C4-2B (cell line): ENCODE data around the gene MR1.

Source experiments
- H3K27ac ChIP-seq: fragments of 450-650 bp; 2 replicates; pipeline ENCODE4 v1.5.1; 2017
- CTCF ChIP-seq: fragments of 450-650 bp; conservative IDR thresholded peaks from 2 replicates; pipeline ENCODE4 v1.5.1; 2017; ENCODE audit warnings: mild to moderate bottlenecking
- ZFX ChIP-seq: fragments of 450-650 bp; IDR thresholded peaks from 2 replicates; pipeline ENCODE4 v1.6.1; 2017

The MR1 gene

GRCh38 chr1:181101581-181102226 is 67.9 kb downstream of the MR1 start:
- TF ChIP-seq ZFX: no peak
- no peak for TF ChIP-seq CTCF
- H3K27ac ChIP-seq: peak overlapping the region; percentile 14

- TF ChIP-seq ZFX (no peak), CTCF (no peak)
- H3K27ac ChIP-seq: no peak overlapping the region
Measured at GRCh38 chr1:181102841-181103240, 69.1 kb downstream of the MR1 start.

DNA sequence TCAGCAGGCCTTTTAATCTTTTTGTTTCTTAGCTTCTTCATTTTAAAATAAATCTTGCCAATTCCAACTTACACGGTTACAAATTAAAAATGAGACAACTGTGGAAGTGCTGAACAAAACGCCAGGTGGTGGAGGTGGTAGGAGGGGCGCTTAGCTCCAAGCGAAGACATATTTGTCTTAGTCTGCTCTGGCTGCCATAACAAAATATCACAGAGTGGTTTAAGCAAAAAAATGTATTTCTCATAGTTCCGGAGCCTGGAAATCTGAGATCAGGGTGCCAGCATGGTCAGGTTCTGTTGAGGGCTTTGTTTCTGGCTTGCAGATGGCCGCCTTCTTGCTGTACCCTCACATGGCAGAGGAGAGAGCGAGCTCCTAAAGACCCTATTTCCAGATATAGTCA is 69.6 kb downstream of the MR1 start:
- no peak overlapping the region for H3K27ac ChIP-seq
- TF ChIP-seq CTCF (no peak), ZFX (no peak)

- TF ChIP-seq ZFX: no peak
- no peak for TF ChIP-seq CTCF
- peak overlapping the region; percentile 83 for H3K27ac ChIP-seq
Measured at GRCh38 chr1:181104042-181104789, 70.4 kb downstream of the MR1 start.

DNA sequence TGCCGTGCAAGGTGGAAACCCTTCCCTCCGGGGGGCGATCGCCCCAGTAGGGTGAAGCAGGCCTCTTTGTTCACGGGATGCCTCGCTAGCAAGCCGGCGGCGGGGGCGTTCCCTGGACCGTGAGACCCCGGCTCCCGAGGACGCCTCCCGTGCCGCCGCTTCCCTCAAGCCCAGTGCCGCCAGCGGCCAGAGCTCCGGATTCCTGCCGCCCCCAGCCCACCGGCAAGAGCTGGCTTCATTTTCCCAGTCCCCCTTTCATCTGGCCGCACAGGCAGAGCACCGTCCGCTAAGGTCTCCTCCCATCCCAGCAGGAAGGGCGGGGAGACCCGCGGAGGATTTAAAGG is 71.0 kb downstream of the MR1 start:
- peak overlapping the region; percentile 83 for H3K27ac ChIP-seq
- TF ChIP-seq CTCF: no peak; the same call in 1 of the 2 replicates
- TF ChIP-seq ZFX: no peak

DNA sequence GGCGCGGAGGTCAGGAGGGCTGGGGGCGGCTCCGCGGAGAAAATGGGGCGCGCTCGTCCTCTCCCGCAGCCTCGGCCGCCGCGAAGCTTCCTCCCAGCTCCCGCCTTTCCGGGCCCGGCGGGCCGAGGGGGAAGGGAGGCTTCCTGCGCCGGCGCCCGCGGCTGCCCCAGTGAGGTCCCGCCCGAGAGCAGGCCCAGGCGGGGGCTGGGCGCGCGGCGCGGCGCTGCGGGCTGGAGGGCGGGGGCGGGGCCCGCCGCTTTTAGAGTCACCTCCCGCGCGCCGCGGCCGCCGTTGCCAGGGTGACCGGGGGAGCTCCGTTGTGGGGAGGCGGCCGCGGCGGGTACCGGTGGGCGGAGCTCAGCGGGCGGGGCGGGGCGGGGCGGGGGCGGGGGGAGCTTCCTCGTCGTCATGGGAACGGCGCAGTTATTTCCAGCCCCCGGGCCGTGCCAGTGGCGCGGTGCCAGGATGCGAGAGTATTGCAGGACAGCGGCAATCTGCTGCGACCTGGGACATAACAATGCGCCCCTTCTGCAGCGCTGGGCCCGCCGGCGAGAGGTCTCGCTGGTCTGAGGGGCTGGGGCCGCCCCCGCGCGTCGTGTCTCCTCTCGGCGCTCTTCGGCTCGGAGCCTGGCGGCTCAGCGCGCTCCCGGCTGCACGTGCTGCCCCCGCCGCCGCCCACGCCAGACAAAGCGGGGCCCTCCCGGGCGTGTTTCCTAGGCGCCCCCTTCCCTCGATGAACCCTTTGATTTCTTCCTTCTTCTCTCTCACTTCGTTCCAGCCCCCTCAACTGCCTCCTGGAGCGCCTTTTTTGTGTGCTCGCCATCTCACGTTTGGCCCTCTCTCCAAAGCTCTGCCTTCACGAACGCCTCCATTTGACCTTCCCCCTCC is 71.6 kb downstream of the MR1 start:
- H3K27ac ChIP-seq: peak overlapping the region; percentile 83
- TF ChIP-seq ZFX (peak; percentile 49), CTCF (no peak)

GRCh38 chr1:181106022-181106312 is 72.2 kb downstream of the MR1 start:
- TF ChIP-seq ZFX (no peak), CTCF (no peak)
- H3K27ac ChIP-seq: peak overlapping the region; percentile 39
